ENCODE results near the gene CYYR1.

CYYR1 gene

GRCh38 chr21:26433386-26433785, 139.7 kb downstream of the CYYR1 start:
- no peak for DNase-seq (ENCODE audit: low spot score)

DNA sequence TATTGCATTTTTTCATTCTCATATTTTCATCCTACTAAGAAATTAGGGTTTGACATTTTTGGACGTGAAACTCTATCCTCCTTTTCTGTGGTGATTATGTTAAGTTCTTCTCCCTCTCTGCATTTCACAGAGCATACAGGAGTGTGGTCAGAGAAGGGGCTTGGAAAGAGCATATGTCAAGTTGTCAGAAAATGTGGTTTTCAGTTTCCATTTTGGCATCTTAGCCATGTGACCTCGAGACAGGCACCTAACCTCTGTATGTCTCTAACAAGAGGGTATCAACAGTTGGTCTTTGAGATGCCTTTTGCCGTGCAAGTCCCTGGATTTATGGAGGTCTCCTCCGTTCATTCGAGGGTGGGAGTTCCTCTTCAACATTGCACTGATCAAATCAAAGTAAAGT, 140.7 kb downstream of the CYYR1 start:
- no peak for DNase-seq (ENCODE audit: low spot score)

DNA sequence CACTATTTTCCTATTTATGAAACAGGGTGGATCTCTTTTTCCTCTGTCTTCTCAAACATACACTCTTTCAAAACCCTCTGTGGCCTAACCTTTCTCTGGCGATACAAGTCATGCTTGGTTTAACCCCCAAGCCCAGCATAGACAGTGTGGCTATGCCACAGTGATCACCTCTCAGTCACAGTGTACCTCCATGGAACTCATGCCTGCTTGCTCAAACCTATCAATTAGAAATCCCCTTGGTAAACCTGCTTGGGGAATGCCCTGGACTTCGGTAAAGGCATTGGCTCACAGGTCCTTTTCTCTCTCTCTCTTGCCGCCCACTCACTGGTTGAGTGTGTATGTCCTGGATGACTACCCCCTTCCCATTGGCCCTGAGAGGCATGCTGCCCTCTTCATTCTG, 147.5 kb downstream of the CYYR1 start:
- no peak for DNase-seq (ENCODE audit: low spot score)

GRCh38 chr21:26423511-26423910, 149.6 kb downstream of the CYYR1 start:
- DNase-seq (ENCODE audit: low spot score): no peak

DNA sequence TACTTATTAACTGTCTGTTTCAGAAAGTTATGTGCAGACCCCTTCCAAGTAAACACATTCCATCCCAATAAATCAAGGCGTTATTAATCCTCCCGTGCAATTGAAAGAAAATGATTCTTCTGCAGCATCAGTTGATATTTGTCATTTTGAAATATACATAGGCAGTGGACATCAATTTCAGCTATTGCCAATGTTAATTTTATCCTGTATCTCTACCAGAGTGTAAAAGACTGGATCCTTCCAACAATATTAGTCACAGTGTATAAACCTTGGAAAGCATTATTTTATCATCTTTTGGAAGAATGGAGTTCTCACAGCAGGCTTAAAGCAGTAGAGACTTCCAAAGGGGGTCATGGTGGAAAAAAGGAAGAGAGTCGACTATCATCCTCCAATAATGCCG, 150.4 kb downstream of the CYYR1 start:
- no peak for DNase-seq (ENCODE audit: low spot score)

DNA sequence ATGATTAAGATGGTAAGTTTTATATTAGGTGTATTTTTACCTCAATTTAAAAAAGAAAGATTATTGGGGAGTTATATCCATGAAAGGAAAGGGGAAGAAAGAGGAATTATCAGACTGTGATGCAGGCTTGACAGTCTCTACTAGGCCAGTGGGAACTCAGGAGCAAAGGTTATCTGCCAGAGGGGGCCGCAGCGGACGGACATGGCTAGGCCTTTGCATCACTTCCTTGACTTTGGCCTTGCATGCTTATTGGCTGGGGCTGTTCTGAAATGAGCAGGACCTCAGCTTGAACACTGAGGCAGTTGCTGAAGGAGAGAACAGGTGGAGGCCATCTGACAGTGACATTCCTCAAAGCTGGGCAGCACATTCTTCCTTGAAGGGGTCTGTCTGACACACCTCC, 150.9 kb downstream of the CYYR1 start:
- no peak for DNase-seq (ENCODE audit: low spot score)

DNA sequence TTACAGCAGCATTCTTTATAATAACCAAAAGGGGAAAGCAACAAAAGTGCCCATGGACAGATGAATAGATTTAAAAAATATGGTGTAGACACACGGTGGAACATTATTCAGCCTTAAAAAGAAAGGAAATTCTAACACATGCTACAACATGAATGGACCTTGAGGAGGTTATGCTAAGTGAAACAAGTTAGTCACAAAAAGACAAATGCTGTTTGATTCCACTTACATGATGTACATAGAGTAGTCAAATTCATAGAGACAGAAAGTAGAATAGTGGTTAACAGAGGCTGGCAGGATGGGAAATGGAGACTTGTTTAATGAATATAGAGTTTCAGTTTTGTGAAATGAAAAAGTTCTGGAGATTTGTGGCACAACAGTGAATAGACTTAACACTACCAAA, 151.4 kb downstream of the CYYR1 start:
- no peak for DNase-seq (ENCODE audit: low spot score)

Measured in activated CD4-positive, alpha-beta T cell treated with anti-CD3 and anti-CD28 coated beads, Interleukin-2, Interleukin-4, amounts not matched to agents 100 ng/mL and 50 ng/mL, durations not matched to agents 16 hours and 8 hours (primary cell).